Measurements from ENCODE around the gene POMGNT2.
A peak's percentile ranks its signal among the peaks of the same experiment; 100 is the strongest.

Gene POMGNT2

GRCh38 chr3:43094381-43094780 is 11.5 kb downstream of the POMGNT2 start:
- Histone ChIP-seq H3K4me3 (no peak overlapping the region), H3K27ac (no peak overlapping the region)
- no peak for TF ChIP-seq CTCF (IDR thresholded peaks at IDR 0.05)
- no peak for DNase-seq (ENCODE audit: low spot score)

DNA sequence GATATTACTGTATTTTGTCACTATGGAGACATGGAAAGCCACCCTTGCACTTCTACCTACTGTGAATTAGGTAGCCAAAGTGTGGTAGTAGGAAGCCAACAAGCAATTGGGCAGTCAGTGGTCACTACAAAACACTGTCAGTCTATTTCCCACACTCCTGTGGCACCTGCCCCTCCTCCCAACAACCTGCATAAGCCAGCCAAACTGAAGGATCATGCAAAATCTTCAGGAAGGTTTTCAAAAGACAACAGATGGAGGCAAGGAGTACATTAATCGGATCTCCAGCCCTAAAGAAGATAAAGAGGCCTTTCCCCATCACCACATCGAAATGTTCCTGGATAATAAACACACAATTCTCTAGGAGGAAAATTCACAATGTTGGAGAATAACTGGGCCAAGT is 11.9 kb downstream of the POMGNT2 start:
- Histone ChIP-seq H3K4me3 (no peak overlapping the region), H3K27ac (no peak overlapping the region)
- no peak for TF ChIP-seq CTCF (IDR thresholded peaks at IDR 0.05)
- no peak for DNase-seq (ENCODE audit: low spot score)

DNA sequence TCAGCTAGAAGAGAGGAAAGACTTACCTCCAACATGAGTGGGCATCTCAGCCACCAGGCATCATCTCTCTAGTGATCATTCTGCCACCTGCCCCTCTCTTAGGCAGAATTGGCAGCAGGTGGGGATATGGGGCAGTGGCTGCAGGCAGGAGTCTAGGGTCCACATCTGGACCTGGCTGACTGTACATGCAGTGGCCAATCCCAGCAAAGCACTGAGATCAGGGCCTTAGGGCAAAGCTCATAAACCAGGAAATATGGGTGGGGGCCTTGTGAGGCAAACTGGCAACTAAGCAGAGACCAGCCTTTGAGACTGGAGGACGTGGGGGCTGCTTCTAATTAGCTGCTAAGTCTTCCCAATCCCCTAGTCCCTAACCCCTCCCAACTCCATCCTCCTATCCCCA is 12.9 kb downstream of the POMGNT2 start:
- Histone ChIP-seq H3K27ac (no peak overlapping the region), H3K4me3 (no peak overlapping the region)
- TF ChIP-seq CTCF (IDR thresholded peaks at IDR 0.05) = no peak
- DNase-seq (ENCODE audit: low spot score) = no peak

DNA sequence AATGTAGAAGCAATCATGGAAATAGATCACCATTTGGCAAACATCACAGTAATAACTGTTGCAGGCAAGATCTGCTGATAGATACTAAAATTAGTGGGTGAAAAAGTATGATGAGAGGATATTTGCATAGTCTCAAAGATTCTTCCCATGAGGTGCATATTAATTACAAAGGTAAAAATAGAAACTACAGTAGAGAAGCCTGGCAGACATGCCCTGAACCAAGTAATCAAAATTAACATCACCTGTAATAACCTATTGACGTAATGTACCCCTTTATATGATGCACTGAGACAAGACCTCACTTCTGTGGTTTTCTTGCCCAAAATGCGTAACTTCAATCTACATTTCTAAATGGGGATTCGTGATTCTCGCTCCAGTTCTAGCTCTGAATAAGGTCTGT is 14.4 kb downstream of the POMGNT2 start:
- H3K27ac ChIP-seq = no peak overlapping the region

GRCh38 chr3:43090238-43090637 is 15.6 kb downstream of the POMGNT2 start:
- DNase-seq (ENCODE audit: low spot score) = no peak
- no peak overlapping the region for H3K4me3 ChIP-seq
- H3K27ac ChIP-seq = peak overlapping the region in 1 of 2 donors; percentile 23
- no peak for TF ChIP-seq CTCF (IDR thresholded peaks at IDR 0.05)

More for the DNA sequence above, 14.4 kb downstream of the POMGNT2 start:
- no peak for TF ChIP-seq CTCF (IDR thresholded peaks at IDR 0.05)
- H3K4me3 ChIP-seq = no peak overlapping the region
- no peak for DNase-seq (ENCODE audit: low spot score)

GRCh38 chr3:43089081-43089480 is 16.8 kb downstream of the POMGNT2 start:
- Histone ChIP-seq H3K27ac (no peak overlapping the region), H3K4me3 (no peak overlapping the region)
- TF ChIP-seq CTCF (IDR thresholded peaks at IDR 0.05) = no peak
- DNase-seq (ENCODE audit: low spot score) = no peak

DNA sequence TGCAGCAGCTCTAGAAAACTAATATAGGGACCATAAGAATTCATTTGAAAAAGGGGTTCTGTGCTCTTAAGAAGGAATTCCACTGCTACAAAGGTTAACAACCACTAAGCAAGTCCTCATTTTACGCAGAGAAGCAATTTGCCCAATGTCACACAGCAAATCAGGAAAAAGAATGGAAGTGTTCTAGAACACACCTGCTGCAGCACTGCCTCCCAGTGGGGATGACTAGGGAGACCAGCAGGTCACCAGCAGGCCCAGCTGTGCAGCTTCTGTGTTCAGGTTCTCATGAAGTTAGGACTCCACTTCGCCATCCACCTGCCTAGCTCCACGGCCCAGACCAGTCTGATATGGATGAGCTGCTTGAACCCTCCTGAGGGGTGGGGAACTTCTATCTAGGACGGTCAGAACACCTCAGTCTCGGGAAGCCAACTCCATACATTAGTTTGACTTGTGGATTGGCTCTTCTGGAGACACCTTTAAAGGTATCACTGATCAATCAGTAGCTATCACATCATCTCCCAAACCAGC is 18.6 kb downstream of the POMGNT2 start:
- H3K4me3 ChIP-seq = no peak overlapping the region
- no peak for DNase-seq (ENCODE audit: low spot score)
- H3K27ac ChIP-seq = no peak overlapping the region
- no peak for TF ChIP-seq CTCF (IDR thresholded peaks at IDR 0.05)

All from coronary artery (tissue), 2 donors.